ENCODE results near the gene OLFML2B. TPM values are rescaled to one million over a fixed set of nuclear protein-coding genes. Genes with fewer than 3 reads are reported as not detected.

Gene OLFML2B
- 0.32 to 0.67 TPM (median 0.38 TPM) in 5 replicates for total RNA-seq (2022; extraction: Qiagen RNA extraction; ENCODE audit: low read depth)

GRCh38 chr1:162023547-162024501 lies at the start of gene OLFML2B:
OLFML2B (minus strand) TSS chr1:162023869; CDS start chr1:162023430, 439 bp downstream.

GRCh38 chr1:162069334-162070093 lies 45.8 kb upstream of the OLFML2B start, which contains the start of gene NOS1AP:
NOS1AP (plus strand) TSS chr1:162069691; CDS start chr1:162070178, 487 bp downstream.

Other genes with a start within 250 kb of the OLFML2B start
- gene NOS1AP, start 45.8 kb upstream of the OLFML2B start, total RNA-seq (2022; extraction: Qiagen RNA extraction; ENCODE audit: low read depth), result 0.31 to 0.57 TPM (median 0.43 TPM) in 5 replicates